Coronary artery (tissue), 2 donors: ENCODE results near the gene TXNDC15.

Source experiments
- DNase-seq: peaks from one replicate; pipeline ENCODE4 v3.0.0-alpha.2; 2017; ENCODE audit warnings: low spot score
- H3K27ac ChIP-seq, 2 donors: fragments of 200-600 bp; sonication (generic); one replicate each; pipeline ENCODE4 v1.5.1; 2016 to 2019
- H3K4me3 ChIP-seq: fragments of 200-600 bp; sonication (generic); 2 replicates; pipeline ENCODE4 v1.5.1; 2016; ENCODE audit warnings: mild to moderate bottlenecking, moderate library complexity
- TF ChIP-seq, protein P1 (sequence below): fragments of 200-600 bp; sonication (generic); IDR thresholded peaks from one replicate; pipeline ENCODE4 v1.5.1; 2019; ENCODE audit warnings: antibody characterized with exemption

Gene TXNDC15

GRCh38 chr5:134948911-134949310, 74.7 kb downstream of the TXNDC15 start:
- no peak overlapping the region for H3K27ac ChIP-seq
- TF ChIP-seq, protein P1, sequence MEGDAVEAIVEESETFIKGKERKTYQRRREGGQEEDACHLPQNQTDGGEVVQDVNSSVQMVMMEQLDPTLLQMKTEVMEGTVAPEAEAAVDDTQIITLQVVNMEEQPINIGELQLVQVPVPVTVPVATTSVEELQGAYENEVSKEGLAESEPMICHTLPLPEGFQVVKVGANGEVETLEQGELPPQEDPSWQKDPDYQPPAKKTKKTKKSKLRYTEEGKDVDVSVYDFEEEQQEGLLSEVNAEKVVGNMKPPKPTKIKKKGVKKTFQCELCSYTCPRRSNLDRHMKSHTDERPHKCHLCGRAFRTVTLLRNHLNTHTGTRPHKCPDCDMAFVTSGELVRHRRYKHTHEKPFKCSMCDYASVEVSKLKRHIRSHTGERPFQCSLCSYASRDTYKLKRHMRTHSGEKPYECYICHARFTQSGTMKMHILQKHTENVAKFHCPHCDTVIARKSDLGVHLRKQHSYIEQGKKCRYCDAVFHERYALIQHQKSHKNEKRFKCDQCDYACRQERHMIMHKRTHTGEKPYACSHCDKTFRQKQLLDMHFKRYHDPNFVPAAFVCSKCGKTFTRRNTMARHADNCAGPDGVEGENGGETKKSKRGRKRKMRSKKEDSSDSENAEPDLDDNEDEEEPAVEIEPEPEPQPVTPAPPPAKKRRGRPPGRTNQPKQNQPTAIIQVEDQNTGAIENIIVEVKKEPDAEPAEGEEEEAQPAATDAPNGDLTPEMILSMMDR, result no peak
- no peak for DNase-seq
- no peak overlapping the region for H3K4me3 ChIP-seq

DNA sequence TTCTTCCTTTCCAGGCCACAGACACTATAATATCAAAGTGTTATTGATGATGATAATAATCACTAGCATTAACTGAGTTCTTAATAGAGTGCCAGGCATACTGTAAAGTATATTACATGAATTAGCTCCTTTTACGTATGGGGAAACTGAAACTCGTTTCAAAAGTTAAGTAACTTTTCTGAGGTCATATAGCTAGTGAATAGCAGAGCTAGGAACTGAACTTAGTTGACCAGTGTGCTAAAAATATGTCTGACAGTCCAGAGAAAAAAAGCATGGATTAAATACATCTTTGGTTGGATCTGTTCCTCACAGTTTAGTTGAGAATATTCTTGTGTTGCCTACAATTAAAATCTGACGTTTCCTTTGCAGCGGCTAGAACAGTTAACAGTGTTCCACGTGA, 75.1 kb downstream of the TXNDC15 start:
- H3K27ac ChIP-seq, result no peak overlapping the region
- H3K4me3 ChIP-seq, result no peak overlapping the region
- DNase-seq, result no peak
- TF ChIP-seq, protein P1, result no peak
